T47D (cell line): ENCODE results near the gene SART1.

ENCODE experiments used
- DNase-seq, 2 experiments: peaks; one replicate each; pipeline versions ENCODE4 v3.0.0 to v3.0.0-alpha.2; 2011 to 2012; ENCODE audit warnings: low read depth in 1 of 2, low spot score in 1 of 2
- JUND ChIP-seq: IDR thresholded peaks from 2 replicates; pipeline ENCODE4 v1.6.1; 2012; ENCODE audit warnings: low read depth
- in situ Hi-C: cut with HindIII; loops from 2 replicates; pipeline ENCODE4 v1.10.0; 2016; ENCODE audit warnings: low sequenced_read_pairs, low pct_unique_long_range_greater_than_20kb

Gene SART1

GRCh38 chr11:65960824-65961266 lies 689 bp upstream of the SART1 start:
- in situ Hi-C loops: no loop called here
- no peak for DNase-seq

GRCh38 chr11:65962141-65962564 lies 619 bp downstream of the SART1 start:
- no peak for DNase-seq
- in situ Hi-C loops: no loop called here
- TF ChIP-seq JUND: no peak

More at GRCh38 chr11:65960824-65961266, 689 bp upstream of the SART1 start:
- no peak for TF ChIP-seq JUND

- TF ChIP-seq JUND: no peak
- in situ Hi-C loops: no loop called here
- no peak for DNase-seq
Observed at GRCh38 chr11:65964906-65965305, 3.4 kb downstream of the SART1 start.

- no peak for TF ChIP-seq JUND
- in situ Hi-C loops: no loop called here
- DNase-seq: no peak
Observed at GRCh38 chr11:65965986-65966762, 4.6 kb downstream of the SART1 start.

- no peak for TF ChIP-seq JUND
- no peak for DNase-seq
- in situ Hi-C loops: no loop called here
Observed at GRCh38 chr11:65967329-65967934, 5.9 kb downstream of the SART1 start.

GRCh38 chr11:65968600-65969482 lies 7.3 kb downstream of the SART1 start:
- no peak for DNase-seq
- in situ Hi-C loops: no loop called here
- TF ChIP-seq JUND: no peak

- no peak for DNase-seq
- in situ Hi-C loops: no loop called here
- TF ChIP-seq JUND: no peak
Observed at GRCh38 chr11:65972116-65972515, 10.6 kb downstream of the SART1 start.

GRCh38 chr11:65973439-65974110 lies 12.0 kb downstream of the SART1 start:
- TF ChIP-seq JUND: no peak
- in situ Hi-C loops: no loop called here
- no peak for DNase-seq

- DNase-seq: no peak
- in situ Hi-C loops: no loop called here
- TF ChIP-seq JUND: no peak
Observed at GRCh38 chr11:65975771-65976170, 14.2 kb downstream of the SART1 start.

GRCh38 chr11:65976216-65977176 lies 15.0 kb downstream of the SART1 start:
- in situ Hi-C loops: no loop called here
- TF ChIP-seq JUND: no peak
- no peak for DNase-seq

- in situ Hi-C loops: no loop called here
- no peak for DNase-seq
- TF ChIP-seq JUND: no peak
Observed at GRCh38 chr11:65977621-65978390, 16.3 kb downstream of the SART1 start.
